Stimulated activated CD4-positive, alpha-beta T cell treated with anti-CD3 and anti-CD28 coated beads, Interleukin-12 subunit alpha, Interleukin-12 subunit beta, amount 100 ng/mL, for 48 hours (primary cell): ENCODE measurements around the gene CNTN6.
"Not testable (repeated sequence)": the region's sequence is repeated elsewhere in the genome, so short reads cannot be mapped to it uniquely, and the experiment has no call there.

ENCODE experiments used
- DNase-seq, 3 donors: peaks; one replicate each; pipeline ENCODE4 v3.0.0-alpha.2; 2020; ENCODE audit warnings: low read depth in 2 of 3, low spot score in 1 of 3

The CNTN6 gene

DNA sequence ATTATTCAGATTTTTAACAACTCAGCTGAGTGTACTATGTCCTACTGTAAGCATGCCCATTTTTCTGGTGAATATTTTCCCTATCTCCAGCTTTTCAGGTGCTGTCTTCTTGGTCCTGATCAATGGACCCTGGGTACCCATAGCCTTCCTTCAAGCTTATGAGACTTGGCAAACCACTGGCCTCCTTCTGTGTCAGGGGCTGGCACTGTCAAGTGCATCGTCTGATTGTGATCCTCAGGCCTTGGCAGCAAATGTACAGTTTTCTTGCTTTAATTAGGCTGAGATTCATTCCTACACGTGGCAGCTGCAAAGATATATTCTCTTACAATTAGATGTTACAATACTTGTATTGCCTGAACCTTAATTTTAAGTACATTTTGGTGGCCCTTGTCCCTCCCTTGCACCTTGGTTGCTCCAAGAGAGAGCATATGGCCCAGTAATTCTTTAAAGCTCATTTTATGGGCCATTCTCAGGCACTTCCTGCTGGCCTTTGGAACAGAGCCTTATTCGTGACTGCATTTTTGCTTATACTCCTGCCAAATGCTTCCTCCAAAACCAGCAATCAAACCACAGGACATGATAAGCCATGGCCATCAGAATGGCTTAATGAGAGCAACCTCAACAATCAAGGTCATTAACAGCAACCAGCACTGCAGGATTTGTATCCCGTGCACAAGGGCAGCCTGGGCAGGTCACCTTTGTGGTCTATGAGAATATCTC lies 179.9 kb downstream of the CNTN6 start:
- no peak for DNase-seq

DNA sequence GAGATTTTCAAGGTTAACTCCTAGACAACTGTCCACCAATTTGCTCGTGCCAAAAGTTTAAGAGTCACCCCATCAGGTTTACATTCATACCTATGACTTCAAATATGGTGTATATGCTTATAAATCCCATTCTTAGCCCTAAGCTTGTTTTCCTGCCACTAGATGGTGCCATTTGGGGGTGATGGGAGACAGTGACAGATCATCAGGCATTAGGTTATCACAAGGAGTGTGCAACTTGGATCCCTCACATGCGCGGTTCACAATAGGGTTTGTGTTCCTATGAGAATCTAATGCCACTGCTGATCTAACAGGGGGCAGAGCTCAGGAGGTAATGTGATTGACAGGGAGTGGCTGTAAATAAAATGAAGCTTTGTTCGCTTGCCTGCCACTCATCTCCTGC lies 182.7 kb downstream of the CNTN6 start:
- DNase-seq, result no peak

DNA sequence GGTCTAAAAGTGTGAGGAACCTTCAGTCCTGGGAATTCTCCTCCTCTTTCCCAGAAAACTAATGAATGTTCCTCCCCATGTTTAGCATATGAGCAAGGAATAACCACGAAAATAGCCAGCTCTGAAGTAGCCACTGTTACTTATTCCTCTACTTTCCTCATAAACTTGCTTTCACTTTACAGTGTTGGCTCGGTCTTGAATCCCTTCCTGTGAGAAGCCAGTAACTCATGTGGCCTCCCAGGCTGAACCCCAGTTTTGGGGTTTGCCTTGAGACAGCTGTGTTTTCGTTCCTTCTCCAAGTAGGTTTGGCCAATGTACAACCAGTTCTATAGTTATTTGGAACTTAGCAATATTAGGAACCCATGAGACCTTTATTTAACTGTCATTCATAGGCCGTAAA lies 195.0 kb downstream of the CNTN6 start:
- DNase-seq, result no peak

DNA sequence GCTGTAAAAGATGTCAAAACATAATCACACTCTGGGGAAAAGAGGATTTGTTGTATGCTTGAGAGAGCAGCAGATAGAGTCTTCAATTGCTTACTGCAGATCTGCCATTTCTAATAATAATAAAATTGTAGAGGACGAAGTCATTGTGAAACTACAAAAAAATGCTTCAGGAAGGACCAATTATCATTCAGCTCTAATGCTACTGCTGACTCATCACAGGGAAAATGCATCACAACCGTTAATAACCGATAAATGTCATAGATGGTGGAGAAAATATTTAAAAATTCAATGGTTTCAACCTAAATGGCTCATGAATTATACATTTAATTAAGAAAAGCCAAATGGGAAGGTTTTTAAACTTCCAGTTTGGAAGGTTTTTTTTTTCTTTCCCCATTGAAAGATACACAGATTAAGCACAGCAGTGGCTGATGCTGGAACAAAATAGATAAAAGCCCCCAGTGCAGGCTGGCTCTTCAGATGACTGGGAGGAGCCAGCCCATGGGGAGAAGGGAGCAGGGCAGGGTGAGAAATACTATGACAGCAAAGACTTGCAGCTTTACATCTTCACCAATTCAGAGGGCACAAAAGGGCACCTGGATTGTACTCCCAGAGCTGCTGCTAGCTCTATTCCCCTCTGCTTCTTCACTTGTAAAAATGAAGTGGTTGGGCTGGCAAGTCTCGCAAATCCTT lies 196.1 kb downstream of the CNTN6 start:
- no peak for DNase-seq

DNA sequence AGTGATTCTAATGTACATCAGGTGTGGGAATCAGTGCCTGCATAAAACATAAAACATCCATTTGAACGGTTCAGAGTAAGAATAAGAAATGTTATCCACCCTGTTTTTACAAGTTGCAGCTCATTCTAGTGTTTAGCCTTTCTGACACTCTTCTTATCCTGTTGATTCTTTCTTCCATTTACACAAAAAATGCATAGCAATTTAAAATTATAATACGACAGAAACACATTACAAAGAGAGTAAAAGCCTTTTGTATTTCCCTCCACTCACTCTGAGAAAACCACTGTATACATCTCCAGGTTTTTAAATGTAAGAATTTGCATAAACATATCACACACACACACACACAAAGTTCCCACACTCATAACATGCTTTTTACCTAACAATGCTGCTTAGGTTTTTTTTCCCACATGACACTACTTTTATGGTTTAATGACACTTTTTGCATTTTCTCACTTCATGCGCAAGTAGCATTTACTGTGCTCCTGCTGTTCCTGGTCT lies 199.8 kb downstream of the CNTN6 start:
- DNase-seq, result no peak

DNA sequence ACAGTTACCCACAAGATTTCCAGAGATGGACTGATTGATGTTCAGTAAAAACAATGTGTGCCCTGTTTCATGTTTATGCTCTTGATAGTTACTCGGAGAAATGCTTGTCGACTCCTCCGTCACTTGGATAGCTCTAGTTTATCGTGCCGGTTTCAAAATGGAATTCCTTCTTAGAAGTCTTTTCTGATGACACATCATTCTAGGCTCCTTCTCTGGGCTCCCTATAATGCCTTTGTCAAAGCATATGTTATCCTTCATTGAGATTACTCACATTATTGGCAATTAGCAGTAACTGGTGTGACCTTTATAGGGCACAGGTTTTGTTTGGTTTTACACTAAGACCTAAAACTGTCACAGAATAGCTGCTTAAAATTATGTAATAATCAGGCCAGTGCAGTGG lies 201.8 kb downstream of the CNTN6 start:
- no peak for DNase-seq

DNA sequence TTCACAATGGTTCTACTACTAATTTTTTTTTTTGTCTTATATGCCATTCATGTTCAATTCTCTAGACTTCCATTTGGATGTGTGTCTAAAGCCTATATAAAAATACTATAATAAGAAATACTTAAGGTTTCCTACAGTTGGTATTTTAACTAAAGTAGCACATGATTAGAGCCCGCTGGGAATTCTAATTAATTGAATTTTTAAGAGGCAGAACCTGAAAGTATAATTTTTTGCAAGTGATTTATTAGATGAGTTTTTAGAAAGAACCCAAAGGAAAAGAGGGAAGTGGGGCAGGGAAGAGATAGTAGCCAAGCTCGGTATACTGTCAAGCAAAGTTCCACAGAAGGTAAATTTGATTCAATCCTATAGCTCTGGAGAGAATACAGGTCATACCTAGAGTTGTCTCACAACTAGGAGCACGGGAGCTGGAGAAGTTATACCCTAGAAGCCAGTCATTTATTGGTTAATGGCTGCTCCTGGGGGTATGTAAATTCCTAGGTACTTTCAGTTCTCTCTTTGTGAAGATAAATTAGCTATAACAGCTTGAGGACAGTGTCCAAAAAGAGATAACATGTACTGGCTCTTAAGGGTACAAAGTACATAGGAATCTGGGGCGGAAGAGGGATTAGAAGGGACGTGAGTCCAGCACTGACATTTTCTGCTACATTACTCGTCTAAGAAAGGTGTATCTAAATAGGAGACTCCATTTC lies 225.6 kb downstream of the CNTN6 start:
- no peak for DNase-seq

DNA sequence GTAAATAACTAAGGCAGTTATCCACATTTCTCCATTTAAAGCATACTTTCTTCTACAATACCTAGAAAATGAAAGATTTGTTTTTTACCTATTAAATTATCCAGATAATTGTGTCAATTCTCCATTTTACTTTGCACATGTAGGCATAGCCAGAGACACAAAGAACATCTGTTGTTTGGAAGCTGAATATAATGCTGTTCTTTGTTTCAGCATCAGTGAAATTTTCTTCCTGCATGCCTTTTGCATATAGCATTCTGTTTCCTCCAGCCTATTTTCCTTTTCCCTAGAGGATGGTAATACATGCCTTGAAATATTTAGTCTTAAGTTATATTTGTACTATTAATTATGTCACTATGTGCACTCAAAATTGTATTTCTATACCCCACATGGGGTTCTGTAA lies 233.7 kb downstream of the CNTN6 start:
- no peak for DNase-seq

DNA sequence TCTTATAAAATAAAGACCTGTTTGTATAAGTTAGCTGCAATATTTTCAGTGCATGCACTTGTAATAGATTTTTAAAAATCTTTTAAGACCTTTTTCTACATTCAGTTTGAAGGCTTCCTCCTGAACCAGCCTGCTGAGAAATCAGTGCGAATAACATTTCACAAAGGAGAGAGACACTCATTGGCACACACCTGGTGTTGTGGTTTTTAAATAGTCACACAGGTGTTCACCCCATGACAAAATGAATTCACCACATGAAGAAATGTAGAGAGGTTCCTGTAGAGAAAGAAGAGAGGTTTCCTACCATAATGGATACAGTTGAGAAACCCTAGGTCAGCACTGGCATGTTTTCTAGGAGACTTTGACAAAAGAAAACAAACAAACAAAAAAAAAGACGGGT lies 237.3 kb downstream of the CNTN6 start:
- DNase-seq, result no peak

DNA sequence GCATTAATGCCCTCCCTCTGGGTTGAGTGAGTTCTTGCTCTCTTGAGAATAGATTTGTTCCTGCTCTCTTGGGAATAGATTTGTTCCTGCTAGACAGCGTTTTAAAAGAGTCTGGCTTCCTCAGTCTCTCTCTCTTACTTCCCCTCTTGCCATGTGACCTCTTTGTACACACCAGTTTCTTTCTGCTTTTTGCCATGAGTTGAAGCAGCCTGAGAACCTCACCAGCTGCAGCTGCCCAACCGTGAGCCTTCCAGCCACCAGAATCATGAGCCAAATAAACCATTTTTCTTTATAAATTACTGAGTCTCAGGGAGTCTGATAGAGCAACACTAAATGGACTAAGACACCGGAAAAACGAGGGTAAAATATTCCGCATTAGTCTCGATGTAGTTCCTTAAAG lies 253.6 kb downstream of the CNTN6 start:
- DNase-seq, result no peak

DNA sequence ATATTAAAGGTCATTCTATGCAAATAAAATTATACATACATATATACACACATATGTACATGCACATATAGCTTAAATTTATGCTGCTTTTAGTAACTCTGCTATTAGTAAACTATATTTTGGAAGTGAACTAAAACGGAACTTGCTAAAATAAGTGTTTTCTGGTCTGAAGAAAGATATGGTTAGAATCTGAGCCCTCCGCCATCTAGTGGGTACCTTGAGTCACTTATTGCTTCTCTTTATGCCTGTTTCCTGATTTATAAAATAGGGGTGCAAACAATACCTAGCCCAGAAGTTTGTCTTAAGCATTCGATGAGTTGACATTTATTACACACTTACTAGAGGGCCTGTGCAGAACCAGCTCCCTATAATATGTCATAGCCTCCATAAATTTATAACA lies 255.7 kb downstream of the CNTN6 start:
- no peak for DNase-seq

DNA sequence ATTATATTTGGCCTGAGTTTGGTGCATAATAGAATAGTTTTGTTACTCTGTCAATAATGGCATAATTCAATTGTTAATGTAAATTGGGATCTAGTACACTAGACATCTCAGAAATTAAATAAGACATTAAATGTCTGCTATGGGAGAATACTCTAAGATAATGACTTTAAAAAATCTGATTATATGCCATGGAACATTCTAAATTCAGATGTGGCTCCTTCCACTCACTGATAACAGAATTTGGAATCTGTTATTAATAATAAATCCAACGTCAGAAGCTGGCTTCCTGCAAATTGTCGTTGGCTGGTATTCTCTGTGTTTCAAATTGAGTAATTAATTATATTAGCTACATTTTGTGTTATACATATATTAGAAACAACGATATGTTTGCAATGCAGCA lies 258.1 kb downstream of the CNTN6 start:
- DNase-seq, result no peak

DNA sequence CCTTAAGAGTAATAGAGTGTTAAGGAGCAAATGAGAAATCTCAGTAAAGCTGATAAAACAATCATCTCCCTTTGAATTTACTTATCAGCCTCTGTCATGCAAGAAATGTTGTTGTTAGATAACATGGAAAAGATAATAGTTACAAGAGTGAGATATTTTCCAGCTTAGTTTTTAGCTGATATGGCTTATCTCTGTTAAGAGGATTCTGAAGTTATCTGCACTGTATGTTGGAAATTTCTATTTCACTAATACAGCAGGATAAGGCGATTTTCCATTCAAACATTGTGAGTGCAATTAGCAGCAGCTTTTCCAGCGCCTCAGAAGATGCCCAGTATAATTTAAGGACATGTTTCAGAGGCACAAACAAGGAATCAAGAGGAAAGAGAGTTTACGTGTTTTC lies 262.9 kb downstream of the CNTN6 start:
- DNase-seq, result no peak

DNA sequence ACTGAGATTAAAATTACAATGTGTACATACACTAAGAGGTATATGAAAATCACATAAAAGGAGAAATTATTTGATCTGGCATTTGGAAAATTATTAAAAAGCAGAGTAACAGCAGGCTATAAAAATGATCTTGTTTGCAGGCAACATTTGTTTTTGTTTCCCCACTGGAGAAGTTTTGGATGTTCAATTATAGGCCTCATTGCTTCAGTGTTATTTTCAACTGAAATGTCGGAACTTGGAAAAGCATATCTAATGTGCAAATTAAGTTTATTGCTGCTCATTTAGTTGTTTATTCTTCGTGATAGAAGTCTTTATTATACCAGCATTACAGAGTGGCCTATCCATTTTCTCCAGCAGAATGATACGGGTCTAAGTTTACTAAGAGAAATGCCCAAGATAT lies 263.3 kb downstream of the CNTN6 start:
- DNase-seq, result no peak

DNA sequence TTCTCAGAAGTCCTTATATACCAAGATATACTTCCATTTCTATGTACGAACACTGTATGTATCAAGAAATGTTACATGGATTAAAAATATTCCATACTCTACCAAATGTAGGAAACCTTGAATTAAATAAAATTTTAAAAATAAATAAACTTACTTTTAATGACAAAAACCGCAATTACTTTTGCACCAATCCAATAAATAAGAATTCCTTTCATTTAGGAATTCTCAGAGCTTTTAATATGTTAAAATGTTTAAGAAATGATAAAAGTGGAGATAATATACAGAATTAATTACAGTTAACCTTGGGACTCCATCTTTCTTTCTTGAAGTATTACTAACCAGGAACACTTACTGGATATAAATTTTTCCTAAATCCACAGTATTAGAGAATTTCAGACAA lies 272.7 kb downstream of the CNTN6 start:
- no peak for DNase-seq

DNA sequence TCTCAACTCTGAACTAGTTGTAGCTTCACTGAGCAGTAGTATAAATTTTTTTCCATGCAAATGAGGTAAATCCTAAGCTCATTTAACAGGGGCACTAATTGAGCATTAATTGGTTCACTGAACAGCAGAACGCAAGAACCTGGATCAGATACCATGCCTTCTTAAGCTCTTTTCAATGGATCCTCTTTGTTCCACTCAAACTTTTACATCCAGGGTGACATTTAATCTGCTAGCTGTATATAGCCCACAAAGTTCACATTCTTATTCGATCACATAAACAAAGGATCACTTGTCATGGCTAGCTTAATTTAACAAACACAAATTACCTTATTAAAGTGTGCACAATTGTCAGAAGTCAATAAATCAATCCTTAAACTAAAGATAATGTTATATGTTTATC lies 281.6 kb downstream of the CNTN6 start:
- DNase-seq, result no peak

DNA sequence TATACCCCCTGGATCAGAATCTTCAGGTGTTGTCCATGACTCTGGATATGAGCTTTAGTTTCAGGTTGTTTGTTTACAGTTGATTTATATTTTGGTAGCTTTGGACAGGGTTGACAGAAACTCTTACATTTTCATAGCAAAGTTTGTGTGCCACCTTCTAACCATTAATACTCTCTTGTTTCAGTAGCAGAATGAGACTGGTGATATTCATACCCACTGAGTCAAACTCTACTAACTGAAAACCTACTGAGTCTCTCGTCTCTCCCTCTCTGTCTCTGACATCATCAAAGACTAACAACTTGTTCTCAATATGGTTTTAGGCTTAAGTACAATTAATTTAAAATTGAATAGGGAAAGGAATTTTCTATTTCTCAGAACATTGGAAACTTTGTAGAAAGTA lies 282.3 kb downstream of the CNTN6 start:
- no peak for DNase-seq

DNA sequence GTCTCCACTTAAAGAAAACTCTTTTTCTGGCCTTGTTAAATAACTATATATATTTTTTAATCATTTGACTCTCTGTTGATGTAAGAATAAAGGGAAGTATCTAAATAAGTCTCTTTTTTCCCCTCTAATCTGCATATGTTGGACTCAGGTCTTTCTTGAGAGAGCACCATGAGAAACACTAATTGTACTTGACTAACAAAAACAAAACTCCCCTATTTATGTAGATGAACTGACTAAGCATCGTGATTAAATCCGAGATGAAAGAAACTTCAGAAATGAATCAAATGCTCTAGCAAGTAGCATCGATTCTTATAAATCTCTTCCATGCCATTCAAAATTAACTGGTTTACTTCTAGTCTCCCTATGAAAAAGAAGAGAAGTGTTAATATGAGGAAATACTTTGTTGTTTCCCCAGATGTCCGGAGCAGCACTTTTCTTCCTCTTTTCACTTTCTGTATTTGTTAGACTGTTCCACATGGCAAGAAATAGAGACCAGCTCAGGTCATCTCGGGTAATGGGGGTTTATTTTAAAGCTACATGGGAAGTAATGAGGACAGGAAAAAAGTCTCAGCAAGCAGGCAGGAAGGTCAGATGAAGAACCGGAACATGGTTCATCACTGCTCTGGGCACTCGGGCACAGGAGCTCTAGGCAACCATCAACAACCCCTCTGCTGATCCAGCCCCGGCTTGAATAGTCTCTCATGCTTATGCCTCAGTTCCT lies 288.3 kb downstream of the CNTN6 start:
- DNase-seq, result no peak

DNA sequence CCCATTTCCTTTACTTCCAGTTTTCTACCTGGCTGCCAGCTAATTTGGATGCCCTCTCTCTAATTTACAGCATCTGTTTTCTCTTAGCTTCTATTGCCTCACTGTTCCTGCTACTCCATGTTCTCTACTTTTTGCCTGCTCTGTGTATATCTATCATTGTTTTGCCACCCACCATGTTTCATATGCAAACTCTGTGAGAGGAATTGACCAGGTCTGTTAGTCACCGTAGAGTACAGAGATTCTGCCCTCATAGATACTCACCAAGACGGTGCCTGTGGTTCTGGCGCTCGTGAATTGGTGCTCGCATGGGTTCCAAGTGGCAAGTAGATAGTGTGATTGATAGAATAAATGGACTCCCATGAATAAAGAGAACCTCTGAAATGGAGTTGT lies 288.8 kb downstream of the CNTN6 start:
- DNase-seq, result no peak

DNA sequence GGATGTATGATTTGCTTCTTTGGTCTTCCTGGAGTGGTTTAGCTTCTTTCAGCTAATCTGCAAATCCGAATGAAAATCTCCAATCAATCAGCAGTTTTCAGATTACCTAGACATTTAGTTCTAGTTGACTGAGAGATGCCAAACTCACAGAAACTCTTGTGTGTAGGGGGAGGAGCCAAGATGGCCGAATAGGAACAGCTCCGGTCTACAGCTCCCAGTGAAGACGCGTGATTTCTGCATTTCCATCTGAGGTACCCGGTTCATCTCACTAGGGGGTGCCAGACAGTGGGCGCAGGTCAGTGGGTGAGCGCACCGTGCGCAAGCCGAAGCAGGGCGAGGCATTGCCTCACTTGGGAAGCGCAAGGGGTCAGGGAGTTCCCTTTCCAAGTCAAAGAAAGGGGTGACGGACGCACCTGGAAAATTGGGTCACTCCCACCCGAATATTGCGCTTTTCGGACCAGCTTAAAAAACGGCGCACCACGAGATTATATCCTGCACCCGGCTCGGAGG lies 294.6 kb downstream of the CNTN6 start:
- DNase-seq, result not testable (repeated sequence)

DNA sequence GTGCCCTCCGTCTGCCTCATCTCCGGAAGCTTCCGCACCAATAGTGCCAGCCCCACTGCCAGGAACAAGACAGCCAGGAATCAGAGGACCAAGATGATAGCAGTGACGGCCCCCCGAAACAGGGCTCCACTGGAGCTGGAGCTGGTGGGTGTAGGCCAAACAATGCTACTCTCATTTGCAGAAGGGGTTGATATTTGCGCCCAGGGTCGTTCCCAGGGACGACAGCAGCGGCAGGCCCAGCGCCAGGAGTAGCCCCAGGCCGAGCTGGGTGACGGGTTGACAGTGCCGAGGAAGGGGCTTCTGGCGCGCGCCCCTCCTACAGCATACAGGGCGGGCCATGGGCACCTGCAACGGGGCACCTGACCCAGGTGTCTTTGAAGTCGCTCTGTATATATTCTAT lies 301.4 kb downstream of the CNTN6 start:
- no peak for DNase-seq
